DOHH2 (cell line): Measurements from ENCODE around the gene RFC3.

ENCODE experiments used
- H3F3A ChIP-seq: fragments of 200-600 bp; sonication (generic), shearing (Covaris generic); 2 replicates; pipeline ENCODE4 v1.6.0; 2016; ENCODE audit warnings: antibody characterized with exemption, mild to moderate bottlenecking; ENCODE audit not compliant: control insufficient read depth, insufficient read depth
- H3K27ac ChIP-seq: fragments of 200-600 bp; sonication (generic); 2 replicates; pipeline ENCODE4 v1.5.1; 2014; ENCODE audit warnings: low read depth, mild to moderate bottlenecking, low read length, moderate library complexity
- H3K27me3 ChIP-seq: fragments of 200-600 bp; sonication (generic); 2 replicates; pipeline ENCODE4 v1.6.1; 2014; ENCODE audit warnings: mild to moderate bottlenecking, low read length, mixed read lengths; ENCODE audit not compliant: control insufficient read depth
- H3K36me3 ChIP-seq: fragments of 200-600 bp; sonication (generic); 2 replicates; pipeline ENCODE4 v1.6.1; 2014; ENCODE audit warnings: mild to moderate bottlenecking, low read length, moderate library complexity, mixed read lengths; ENCODE audit not compliant: control insufficient read depth
- H3K4me1 ChIP-seq: fragments of 200-600 bp; sonication (generic); 2 replicates; pipeline ENCODE4 v1.6.1; 2014; ENCODE audit warnings: mild to moderate bottlenecking, low read length, mixed read lengths; ENCODE audit not compliant: control insufficient read depth
- H3K4me2 ChIP-seq: fragments of 200-600 bp; sonication (generic); 2 replicates; pipeline ENCODE4 v1.6.0; 2014; ENCODE audit warnings: mild to moderate bottlenecking, low read length, moderate library complexity
- H3K4me3 ChIP-seq: fragments of 200-600 bp; sonication (generic); 2 replicates; pipeline ENCODE4 v1.5.1; 2014; ENCODE audit warnings: mild to moderate bottlenecking, low read length, mixed read lengths
- H3K79me2 ChIP-seq: fragments of 200-600 bp; sonication (generic); 2 replicates; pipeline ENCODE4 v1.6.1; 2014; ENCODE audit warnings: mild to moderate bottlenecking, low read length, mixed read lengths; ENCODE audit not compliant: control insufficient read depth
- H3K9me2 ChIP-seq: fragments of 200-600 bp; sonication (generic); replicated peaks from 2 replicates; pipeline ENCODE4 v1.6.1; 2014; ENCODE audit warnings: mild to moderate bottlenecking, low read length, mixed read lengths; ENCODE audit not compliant: control insufficient read depth
- H3K9me3 ChIP-seq: fragments of 200-600 bp; sonication (generic); 2 replicates; pipeline ENCODE4 v1.6.1; 2014; ENCODE audit warnings: antibody characterized with exemption, low read length, mixed read lengths; ENCODE audit not compliant: control insufficient read depth, insufficient read depth
- H4K20me1 ChIP-seq: fragments of 200-600 bp; sonication (generic); 2 replicates; pipeline ENCODE4 v1.6.0; 2014; ENCODE audit warnings: low read depth, mild to moderate bottlenecking, antibody characterized with exemption, low read length, moderate library complexity; ENCODE audit not compliant: control insufficient read depth, insufficient read depth
- CTCF ChIP-seq: fragments of 200-600 bp; sonication (generic); IDR thresholded peaks from one replicate; pipeline ENCODE4 v1.5.1; 2014; ENCODE audit warnings: antibody characterized with exemption, mild to moderate bottlenecking, low read depth, low read length; ENCODE audit not compliant: poor library complexity, severe bottlenecking
- EZH2phosphoT487 ChIP-seq: fragments of 200-600 bp; sonication (generic); IDR thresholded peaks from 2 replicates; pipeline ENCODE4 v1.6.1; 2017; ENCODE audit warnings: borderline replicate concordance, mild to moderate bottlenecking, antibody characterized with exemption, low read length, moderate library complexity, mixed read lengths

RFC3 gene

GRCh38 chr13:33855371-33855895 lies 37.5 kb downstream of the RFC3 start:
- H3K4me1 ChIP-seq: peaks cover 20% of the 10 kb centered on the region
- peak overlapping the region; percentile 32 for H3K4me2 ChIP-seq
- no peaks in the 10 kb centered on the region for H3K27me3 ChIP-seq
- peaks cover 4% of the 10 kb centered on the region; the same call in 1 of the 2 replicates for H3K9me3 ChIP-seq
- no peak for TF ChIP-seq CTCF
- TF ChIP-seq EZH2phosphoT487: no peak
- no peaks in the 10 kb centered on the region for H3K79me2 ChIP-seq
- no peaks in the 10 kb centered on the region for H4K20me1 ChIP-seq
- peaks cover 6% of the 10 kb centered on the region; the same call in 1 of the 2 replicates for H3K36me3 ChIP-seq
- H3K4me3 ChIP-seq: peak overlapping the region; percentile 9
- H3F3A ChIP-seq: no peaks in the 10 kb centered on the region; the same call in 1 of the 2 replicates
- no peak overlapping the region for H3K27ac ChIP-seq
- H3K9me2 ChIP-seq: no peaks in the 10 kb centered on the region

GRCh38 chr13:33859691-33860303 lies 41.8 kb downstream of the RFC3 start:
- H3K4me2 ChIP-seq: no peak overlapping the region
- H3K4me3 ChIP-seq: no peak overlapping the region
- peaks cover 3% of the 10 kb centered on the region; the same call in 1 of the 2 replicates for H3K36me3 ChIP-seq
- no peaks in the 10 kb centered on the region for H4K20me1 ChIP-seq
- TF ChIP-seq CTCF: no peak
- TF ChIP-seq EZH2phosphoT487: no peak
- H3K27me3 ChIP-seq: no peaks in the 10 kb centered on the region
- peaks cover 4% of the 10 kb centered on the region; the same call in 1 of the 2 replicates for H3K9me3 ChIP-seq
- H3K9me2 ChIP-seq: no peaks in the 10 kb centered on the region; the same call in 1 of the 2 replicates
- H3K27ac ChIP-seq: no peak overlapping the region
- H3F3A ChIP-seq: no peaks in the 10 kb centered on the region; the same call in none of the 2 replicates
- H3K4me1 ChIP-seq: peaks cover 22% of the 10 kb centered on the region
- no peaks in the 10 kb centered on the region for H3K79me2 ChIP-seq

GRCh38 chr13:33860526-33860925 lies 42.6 kb downstream of the RFC3 start:
- no peak overlapping the region for H3K4me3 ChIP-seq
- no peaks in the 10 kb centered on the region for H3K36me3 ChIP-seq
- H4K20me1 ChIP-seq: no peaks in the 10 kb centered on the region
- H3K4me2 ChIP-seq: no peak overlapping the region
- no peaks in the 10 kb centered on the region for H3K27me3 ChIP-seq
- no peak overlapping the region for H3K27ac ChIP-seq
- no peak for TF ChIP-seq EZH2phosphoT487
- TF ChIP-seq CTCF: no peak
- peaks cover 17% of the 10 kb centered on the region for H3K4me1 ChIP-seq
- H3K79me2 ChIP-seq: no peaks in the 10 kb centered on the region
- H3K9me2 ChIP-seq: no peaks in the 10 kb centered on the region; the same call in 1 of the 2 replicates
- no peaks in the 10 kb centered on the region; the same call in none of the 2 replicates for H3F3A ChIP-seq
- H3K9me3 ChIP-seq: peaks cover 4% of the 10 kb centered on the region; the same call in 1 of the 2 replicates
